ENCODE data around the gene CCDC69. TPM values are rescaled to one million over a fixed set of nuclear protein-coding genes. Genes with fewer than 3 reads are reported as not detected.
"Not testable (repeated sequence)": the region's sequence is repeated elsewhere in the genome, so short reads cannot be mapped to it uniquely, and the experiment has no call there.

The CCDC69 gene
- total RNA-seq, 6 experiments from 2014 or later, result 0.43 to 1.1 (median 0.71) TPM

DNA sequence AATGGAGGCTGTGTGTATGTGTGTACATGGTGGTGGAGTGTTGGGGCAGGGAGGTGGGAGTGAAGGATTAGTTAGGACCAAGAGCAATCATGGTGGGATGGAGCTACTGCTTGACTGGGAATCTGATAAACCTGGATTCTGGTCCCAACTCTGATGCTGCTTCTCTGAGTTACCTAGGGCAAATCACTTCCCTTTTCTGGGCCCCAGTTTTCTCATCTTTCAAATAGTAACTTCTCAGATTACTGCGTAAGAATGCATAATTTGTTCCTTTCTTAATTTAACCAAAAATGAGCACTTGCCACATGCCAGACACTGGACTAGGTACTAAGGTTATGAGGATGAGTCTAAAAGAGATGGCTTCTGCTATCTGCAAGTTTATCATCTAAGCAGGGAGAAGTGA is 45.5 kb downstream of the CCDC69 start:
- no peak overlapping the region for H3K4me3 Mint-ChIP-seq
- H3K36me3 Mint-ChIP-seq (ENCODE audit: low read depth), result no peaks in the 10 kb centered on the region
- TF ChIP-seq, protein P1, sequence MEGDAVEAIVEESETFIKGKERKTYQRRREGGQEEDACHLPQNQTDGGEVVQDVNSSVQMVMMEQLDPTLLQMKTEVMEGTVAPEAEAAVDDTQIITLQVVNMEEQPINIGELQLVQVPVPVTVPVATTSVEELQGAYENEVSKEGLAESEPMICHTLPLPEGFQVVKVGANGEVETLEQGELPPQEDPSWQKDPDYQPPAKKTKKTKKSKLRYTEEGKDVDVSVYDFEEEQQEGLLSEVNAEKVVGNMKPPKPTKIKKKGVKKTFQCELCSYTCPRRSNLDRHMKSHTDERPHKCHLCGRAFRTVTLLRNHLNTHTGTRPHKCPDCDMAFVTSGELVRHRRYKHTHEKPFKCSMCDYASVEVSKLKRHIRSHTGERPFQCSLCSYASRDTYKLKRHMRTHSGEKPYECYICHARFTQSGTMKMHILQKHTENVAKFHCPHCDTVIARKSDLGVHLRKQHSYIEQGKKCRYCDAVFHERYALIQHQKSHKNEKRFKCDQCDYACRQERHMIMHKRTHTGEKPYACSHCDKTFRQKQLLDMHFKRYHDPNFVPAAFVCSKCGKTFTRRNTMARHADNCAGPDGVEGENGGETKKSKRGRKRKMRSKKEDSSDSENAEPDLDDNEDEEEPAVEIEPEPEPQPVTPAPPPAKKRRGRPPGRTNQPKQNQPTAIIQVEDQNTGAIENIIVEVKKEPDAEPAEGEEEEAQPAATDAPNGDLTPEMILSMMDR (IDR thresholded peaks at IDR 0.05), result no peak

DNA sequence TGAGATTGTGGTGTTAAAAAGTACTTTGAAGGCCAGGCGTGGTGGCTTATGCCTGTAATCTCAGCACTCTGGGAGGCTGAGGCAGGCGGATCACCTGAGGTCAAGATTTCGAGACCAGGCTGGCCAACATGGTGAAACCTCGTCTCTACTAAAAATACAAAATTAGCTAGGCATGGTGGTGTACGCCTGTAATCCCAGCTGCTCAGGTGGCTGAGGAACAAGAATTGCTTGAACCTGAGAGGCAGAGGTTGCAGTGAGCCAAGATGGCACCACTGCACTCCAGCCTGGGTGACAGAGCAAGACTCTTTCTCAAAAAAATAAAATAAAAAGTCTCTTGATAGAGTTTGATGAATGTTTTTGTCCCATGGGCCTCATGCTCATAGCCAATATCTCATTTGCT is 47.6 kb downstream of the CCDC69 start:
- H3K27me3 Mint-ChIP-seq (ENCODE audit: insufficient read depth), result peaks cover 32% of the 10 kb centered on the region
- H3K9me3 Mint-ChIP-seq; H3K4me3 Mint-ChIP-seq; H3K36me3 Mint-ChIP-seq (ENCODE audit: low read depth); H3K27ac Mint-ChIP-seq; DNase-seq; H3K4me1 Mint-ChIP-seq (ENCODE audit: low read depth): not testable (repeated sequence)

More for the DNA sequence above, 45.5 kb downstream of the CCDC69 start:
- H3K4me1 Mint-ChIP-seq (ENCODE audit: low read depth), result peaks cover under 1% of the 10 kb centered on the region
- no peaks in the 10 kb centered on the region for H3K9me3 Mint-ChIP-seq
- no peak overlapping the region for H3K27ac Mint-ChIP-seq
- H3K27me3 Mint-ChIP-seq (ENCODE audit: insufficient read depth), result peaks cover 26% of the 10 kb centered on the region
- no peak for DNase-seq

DNA sequence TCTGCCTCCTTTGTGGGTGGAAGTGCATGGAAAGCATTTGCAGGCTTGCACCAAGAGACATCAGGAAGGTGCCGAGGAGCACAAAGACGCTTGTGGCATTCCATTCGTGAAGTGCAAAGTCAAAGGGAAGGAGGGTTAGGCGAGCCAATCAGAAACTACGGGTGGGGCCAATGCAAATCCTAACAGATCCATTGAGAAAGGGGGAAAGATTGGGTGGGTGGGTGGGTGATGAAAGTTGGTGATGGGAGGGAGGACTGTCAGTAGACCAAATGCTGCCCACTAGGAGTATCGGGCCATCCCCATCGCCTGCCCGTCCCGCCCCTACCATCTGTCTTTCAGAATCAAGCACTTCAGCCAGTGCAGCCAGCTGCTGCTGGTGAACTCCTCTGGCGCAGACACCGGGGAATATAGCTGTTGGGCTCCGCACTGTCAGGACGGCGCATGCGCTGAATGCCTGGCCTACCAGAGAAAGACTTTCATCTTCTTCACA is 49.2 kb downstream of the CCDC69 start:
- Mint-ChIP-seq H3K4me3 (no peak overlapping the region; the same call in 1 of the 2 replicates), H3K27me3 (ENCODE audit: insufficient read depth) (peaks cover 33% of the 10 kb centered on the region), H3K4me1 (ENCODE audit: low read depth) (no peaks in the 10 kb centered on the region), H3K27ac (no peak overlapping the region), H3K9me3 (no peaks in the 10 kb centered on the region), H3K36me3 (ENCODE audit: low read depth) (no peaks in the 10 kb centered on the region)
- TF ChIP-seq, protein P1 (IDR thresholded peaks at IDR 0.05), result no peak
- no peak for DNase-seq

DNA sequence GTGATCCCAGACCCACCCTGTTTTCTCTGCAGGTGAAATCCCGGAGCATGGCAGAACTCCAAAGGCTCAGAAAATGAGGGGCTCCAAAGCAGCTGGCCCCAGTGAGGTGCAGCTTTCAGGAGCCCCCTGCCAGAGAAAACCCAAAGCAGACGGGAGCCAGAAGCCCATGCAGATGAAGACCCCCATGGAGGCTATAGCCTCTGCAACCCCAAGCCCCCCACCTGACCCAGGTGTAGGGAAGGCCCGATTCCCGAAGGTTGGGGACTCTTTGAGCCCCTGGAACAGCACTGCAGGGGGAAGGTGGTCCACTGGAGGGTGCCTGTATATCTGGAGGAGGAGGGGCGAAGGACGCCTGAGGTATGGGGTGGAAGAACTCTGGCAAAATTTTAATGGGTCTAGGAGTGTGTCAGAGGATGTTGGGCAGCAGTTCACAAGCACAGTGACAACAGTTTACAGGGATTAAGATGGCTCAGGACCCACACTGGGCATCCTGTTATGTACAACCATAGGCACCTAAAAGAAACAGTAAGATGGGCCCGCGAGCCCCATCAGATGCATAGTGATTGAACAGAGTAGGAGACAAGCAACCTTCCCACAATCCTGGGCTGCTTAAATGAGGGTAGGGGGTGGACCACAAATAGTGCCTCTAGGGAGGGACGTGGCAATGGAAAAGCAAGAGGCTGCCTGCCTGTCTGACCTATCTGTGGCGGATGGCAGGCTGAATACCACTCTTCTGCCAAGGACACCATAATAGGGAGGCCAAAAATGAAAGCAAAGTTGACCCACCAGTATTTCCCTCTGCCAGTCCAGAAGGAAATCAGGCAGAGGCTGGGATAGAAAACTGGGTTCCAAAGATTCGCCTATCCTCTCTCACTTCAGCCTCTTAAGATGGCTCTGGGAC is 49.9 kb downstream of the CCDC69 start:
- H3K9me3 Mint-ChIP-seq, result no peaks in the 10 kb centered on the region
- peak overlapping the region; percentile 29; the same call in 1 of the 2 replicates for H3K4me3 Mint-ChIP-seq
- TF ChIP-seq, protein P1 (IDR thresholded peaks at IDR 0.05), result no peak
- no peaks in the 10 kb centered on the region for H3K4me1 Mint-ChIP-seq (ENCODE audit: low read depth)
- H3K27ac Mint-ChIP-seq, result no peak overlapping the region
- no peak for DNase-seq
- no peaks in the 10 kb centered on the region for H3K36me3 Mint-ChIP-seq (ENCODE audit: low read depth)
- H3K27me3 Mint-ChIP-seq (ENCODE audit: insufficient read depth), result peaks cover 36% of the 10 kb centered on the region

DNA sequence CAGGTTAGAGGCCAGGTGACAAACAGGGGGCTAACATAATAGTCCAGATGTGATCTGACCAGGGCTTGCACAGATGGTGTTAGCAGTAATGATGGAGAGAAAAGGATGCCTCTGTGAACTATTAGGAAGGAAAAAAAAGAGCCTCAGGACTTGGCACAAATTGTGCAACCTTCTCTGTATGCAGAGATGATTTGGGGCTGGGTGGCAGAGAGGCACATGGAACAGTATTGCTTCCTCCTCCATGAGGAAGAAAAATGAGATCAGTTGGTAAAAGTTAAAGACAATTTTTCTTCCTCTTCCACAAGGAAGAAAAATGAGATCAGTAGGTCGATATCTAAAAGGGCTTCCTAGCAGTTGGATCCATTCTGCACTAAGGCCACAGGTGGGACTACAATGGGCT is 52.4 kb downstream of the CCDC69 start:
- no peak overlapping the region for H3K4me3 Mint-ChIP-seq
- peaks cover 31% of the 10 kb centered on the region for H3K27me3 Mint-ChIP-seq (ENCODE audit: insufficient read depth)
- H3K4me1 Mint-ChIP-seq (ENCODE audit: low read depth), result no peaks in the 10 kb centered on the region
- TF ChIP-seq, protein P1 (IDR thresholded peaks at IDR 0.05), result no peak
- H3K9me3 Mint-ChIP-seq, result no peaks in the 10 kb centered on the region
- no peaks in the 10 kb centered on the region for H3K36me3 Mint-ChIP-seq (ENCODE audit: low read depth)
- no peak overlapping the region for H3K27ac Mint-ChIP-seq
- DNase-seq, result no peak

Data from HFFc6 (cell line).